HG03039 (cell line): ENCODE results near the gene MRPL55.
A peak's percentile ranks its signal among the peaks of the same experiment; 100 is the strongest.

Experiments
- ATAC-seq: cut with Tn5 transposase; IDR thresholded peaks from one replicate; pipeline ENCODE4 v1.9.1; 2021; ENCODE audit warnings: mild to moderate bottlenecking, moderate library complexity; ENCODE audit not compliant: unreplicated experiment

The MRPL55 gene

DNA sequence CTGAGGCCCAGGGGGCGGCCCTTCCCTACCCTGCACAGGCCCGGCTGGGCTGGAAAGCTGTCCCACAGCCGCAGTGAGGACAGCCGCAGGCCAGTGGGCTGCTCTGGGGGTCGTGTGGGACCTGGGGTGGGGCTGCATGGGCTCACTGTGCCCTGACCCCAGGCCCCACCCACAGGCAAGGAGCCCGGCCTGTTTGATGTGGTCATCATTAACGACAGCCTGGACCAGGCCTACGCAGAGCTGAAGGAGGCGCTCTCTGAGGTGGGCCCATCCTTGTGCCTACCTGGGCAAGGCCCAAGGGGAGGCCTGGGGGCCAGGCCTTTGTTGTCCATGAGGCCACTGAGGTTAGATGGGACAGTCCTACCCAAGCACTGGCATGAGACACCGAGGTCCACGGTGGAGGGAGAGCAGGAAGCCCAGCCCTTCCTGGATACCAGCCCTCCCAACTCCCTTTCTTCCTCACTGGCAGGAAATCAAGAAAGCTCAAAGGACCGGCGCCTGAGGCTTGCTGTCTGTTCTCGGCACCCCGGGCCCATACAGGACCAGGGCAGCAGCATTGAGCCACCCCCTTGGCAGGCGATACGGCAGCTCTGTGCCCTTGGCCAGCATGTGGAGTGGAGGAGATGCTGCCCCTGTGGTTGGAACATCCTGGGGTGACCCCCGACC is 39.2 kb upstream of the MRPL55 start:
- ATAC-seq, result no peak

DNA sequence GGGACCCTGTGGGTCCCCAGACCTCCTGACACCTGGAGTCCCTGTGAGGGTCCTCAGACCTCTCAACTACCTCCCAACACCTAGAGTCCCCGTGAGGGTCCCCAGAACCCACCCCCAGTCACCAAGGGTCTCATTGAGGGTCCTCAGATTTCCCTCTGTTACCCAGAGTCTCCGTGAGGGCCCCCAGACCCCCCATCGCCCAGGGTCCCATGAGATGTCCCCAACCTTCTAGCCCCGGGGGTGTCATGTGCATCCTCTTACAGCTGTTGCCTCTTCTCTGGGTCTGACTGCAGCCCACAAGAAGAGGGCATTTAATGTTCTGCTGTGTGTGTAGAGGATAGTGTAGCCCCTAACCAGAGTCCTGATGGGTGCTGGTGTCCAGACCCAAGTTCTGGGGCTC is 38.7 kb upstream of the MRPL55 start:
- ATAC-seq, result no peak

DNA sequence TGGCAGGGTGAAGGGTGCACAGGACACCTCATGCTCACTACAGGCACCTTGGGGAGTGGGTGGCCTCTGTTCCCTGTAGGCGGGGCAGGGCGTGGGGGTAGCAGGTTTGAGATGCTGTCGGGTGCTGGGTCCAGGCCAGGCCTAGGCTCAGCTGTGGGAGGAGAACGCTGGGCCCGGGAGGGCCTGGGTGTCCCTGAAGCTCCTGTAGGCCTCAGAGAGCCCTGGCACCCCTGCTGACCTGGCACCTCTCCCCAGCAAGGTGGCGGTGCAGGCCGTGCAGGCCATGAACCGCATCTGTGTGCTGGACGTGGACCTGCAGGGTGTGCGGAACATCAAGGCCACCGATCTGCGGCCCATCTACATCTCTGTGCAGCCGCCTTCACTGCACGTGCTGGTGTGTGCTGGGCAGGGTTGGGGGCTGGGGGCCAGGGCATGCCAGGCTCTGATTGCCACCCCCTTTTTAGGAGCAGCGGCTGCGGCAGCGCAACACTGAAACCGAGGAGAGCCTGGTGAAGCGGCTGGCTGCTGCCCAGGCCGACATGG is 38.1 kb upstream of the MRPL55 start:
- no peak for ATAC-seq

DNA sequence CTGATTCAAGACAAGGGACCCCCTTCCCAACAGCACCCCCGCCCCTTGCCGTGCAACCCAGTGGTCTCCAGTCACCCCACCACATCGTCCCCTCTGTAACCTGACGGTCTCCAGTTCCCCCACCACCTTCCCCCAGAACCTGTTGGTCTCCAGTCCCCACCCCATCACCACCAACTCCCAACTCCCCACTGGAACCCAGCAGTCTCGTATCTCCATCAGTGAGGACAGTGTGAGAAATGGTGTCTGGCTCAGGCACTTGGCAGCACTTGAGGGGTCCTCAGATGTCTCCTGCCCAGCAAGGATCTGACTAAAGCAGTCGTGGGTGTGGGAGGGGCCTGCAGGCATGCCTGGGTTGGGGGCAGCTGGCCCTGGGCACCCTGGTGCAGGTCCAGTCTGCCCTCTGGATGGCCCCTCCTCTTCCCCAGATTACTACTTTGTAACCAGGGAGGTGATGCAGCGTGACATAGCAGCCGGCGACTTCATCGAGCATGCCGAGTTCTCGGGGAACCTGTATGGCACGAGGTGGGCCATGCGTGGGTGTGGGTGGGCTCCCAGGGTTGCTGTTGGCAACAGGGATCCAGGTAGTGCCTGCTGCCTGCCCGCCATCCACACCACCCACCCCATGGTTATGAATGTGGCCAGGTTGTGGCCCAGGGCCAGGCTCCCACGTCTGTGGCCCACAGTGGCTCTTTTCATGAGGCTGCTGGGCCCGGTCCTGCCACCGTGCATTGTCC is 37.5 kb upstream of the MRPL55 start:
- ATAC-seq, result no peak

DNA sequence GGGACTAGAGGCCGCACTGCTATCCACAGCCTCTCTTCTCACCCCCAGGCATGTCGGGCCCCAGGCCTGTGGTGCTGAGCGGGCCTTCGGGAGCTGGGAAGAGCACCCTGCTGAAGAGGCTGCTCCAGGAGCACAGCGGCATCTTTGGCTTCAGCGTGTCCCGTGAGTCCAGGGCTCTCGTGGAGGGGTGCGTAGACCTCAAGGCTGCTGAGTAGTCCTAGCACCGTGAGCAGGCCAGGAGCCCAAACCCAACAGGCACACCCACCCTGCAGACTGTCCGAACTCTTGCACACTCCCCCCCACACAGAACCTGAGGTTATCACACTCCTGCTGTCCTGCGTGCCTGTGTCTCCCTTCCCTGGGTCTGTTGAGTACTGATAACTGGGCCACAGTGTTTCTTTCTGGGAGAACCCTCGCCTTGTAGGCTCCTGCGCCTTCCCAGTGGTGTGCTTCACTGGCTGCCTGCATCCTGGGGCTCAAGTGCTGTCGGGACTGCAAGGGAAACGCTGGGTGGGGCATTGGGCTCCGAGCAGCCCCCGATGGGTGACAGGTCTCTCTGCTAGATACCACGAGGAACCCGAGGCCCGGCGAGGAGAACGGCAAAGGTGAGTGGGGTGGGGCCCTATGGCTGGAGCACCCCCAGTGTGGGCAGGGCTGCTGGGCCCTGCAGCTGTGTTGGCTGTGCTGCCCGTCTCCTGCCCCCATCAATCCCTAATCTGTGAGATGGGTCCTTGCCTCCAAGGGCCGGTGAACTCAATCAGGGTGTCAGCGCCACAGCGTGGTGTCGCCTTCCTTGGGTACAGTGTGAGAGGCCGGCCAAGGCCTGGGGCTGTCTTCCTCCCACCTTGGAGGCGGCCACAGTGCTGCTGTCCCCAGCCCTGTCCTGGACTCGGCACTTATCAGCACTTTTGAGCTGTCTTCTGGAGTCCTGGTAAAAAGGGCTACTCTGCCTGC is 36.6 kb upstream of the MRPL55 start:
- ATAC-seq, result no peak

DNA sequence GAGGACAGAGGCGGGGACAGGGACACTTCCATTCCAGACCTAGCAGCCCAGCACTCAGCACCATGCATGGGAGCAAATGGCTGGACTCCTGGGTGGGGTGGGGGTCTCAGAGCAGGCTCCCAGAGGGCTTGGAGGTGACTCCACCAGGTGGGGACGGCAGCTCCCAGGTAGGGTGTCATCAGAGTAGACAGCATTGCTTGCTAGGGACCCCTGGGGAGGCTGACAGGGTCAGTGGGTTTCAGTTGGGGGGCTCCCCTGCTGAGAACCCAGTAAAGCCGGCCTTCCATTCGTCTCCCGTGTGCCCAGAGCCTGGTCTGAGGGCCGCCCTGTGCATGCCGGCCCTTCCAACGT is 35.9 kb upstream of the MRPL55 start:
- ATAC-seq, result no peak

DNA sequence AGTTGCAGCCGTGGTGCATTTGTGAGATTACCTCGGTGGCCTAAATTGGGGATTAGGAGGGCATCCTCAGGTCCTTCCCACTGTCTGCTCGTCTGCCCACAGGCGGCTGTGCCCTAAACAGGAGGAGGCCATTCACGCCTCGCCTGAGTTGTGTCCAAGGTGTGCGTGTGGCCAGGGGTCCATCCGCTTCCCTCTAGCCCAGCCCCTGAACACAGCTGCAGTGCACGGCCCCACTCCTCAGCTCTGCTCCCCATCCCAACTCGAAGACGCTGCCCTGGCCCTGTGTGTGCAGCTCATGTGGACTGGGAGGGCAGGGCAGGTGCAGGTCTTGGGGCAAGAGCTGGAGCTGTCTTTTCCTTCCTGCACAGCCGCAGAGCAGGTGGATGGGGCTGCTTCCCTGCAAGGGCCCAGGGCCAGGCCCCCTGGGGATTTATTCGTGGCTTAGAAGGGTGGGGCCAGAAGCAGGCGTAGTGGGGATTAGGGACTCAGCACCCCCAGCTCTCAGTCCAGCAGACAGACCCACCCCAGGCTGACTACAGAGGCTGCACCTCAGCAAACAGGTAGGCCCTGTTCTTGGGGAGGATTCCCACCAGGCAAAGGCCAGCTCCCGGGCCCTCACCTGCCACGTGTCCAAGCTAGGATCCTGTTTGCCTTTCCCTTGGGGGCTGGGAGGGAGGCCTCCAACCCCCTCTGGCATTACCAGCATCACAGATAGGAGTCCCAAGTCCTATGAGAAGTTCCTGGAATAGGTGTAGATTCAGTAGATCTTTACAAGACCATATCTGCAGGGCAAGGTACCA is 35.3 kb upstream of the MRPL55 start:
- ATAC-seq, result no peak

DNA sequence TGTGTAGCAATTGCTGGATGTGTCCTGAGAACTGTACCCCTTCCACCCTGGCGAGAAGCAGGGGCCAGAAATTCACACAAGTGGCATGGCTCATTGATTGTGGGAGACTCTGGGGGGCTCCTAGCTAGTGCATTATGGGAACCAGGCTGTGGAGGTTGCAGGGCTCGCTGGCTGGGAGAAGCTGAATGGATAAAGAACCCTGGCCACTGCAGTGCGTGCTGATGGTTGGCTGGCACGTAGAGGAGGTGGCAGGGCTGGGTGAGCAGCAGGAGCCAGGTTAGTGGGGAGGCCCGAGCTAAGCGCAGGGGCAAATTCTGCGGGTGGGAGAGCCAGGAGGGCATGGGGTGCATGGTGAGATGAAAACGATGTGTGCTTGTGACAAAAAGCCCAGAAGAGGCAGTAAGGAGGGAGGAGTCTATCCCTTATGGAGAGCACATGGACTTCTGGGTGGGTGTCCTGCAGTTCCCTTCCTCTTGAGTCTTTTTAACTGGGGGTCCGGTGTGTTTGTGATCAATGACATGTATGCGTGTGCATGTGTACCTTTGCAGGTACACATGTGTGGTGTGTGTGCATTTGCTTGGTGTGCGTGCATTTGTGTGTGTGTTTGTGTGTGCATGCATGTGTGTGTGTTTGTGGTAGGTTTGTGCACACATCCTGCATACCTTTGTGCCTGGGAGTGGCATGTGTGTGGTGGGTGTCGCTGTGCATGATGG is 34.5 kb upstream of the MRPL55 start:
- no peak for ATAC-seq

DNA sequence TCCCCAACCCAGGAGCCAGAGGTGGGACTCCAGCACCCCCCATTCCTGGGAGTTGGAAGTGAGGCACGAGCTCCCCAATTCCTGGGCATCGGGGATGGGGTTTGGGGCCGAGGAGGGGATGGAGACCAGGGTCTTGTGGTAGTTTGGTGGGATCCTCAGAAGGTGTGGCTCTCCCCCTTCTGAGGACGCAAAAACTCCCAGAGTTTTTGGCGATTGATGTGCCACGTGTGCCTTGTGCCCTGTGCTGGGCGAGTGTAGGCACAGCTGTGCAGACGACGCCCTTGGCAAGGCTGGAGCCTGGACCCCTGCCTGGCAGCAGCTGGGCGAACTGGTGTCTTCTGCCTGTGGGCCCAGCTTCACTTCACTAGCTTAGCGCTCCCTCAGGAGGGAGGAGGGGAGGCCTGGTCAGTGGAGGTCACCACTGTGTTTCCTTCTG is 33.6 kb upstream of the MRPL55 start:
- no peak for ATAC-seq

DNA sequence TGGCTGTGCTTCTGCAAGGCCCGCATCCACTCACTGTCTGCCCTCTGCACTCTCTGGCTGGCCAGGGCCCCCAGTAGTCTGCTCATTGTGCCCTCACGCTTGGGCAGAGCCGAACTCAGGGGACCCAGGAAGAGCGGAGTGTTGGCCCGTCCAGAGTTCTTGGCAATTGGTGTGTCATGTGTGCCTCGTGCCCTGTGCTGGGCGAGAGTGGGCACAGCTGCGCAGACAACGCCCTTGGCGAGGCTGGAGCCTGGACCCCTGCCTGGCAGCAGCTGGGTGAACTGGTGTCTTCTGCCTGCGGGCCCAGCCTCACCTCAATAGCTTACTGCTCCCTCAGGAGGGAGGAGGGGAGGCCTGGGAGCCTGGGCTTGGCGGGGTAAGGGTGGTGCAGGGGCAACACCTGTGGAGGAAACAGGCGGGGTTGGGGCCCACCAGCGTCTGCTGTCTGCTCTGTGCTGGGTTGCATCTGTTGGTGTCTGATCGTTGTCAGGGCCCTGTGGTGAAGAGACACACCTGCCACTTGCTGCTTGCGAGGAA is 33.1 kb upstream of the MRPL55 start:
- no peak for ATAC-seq

DNA sequence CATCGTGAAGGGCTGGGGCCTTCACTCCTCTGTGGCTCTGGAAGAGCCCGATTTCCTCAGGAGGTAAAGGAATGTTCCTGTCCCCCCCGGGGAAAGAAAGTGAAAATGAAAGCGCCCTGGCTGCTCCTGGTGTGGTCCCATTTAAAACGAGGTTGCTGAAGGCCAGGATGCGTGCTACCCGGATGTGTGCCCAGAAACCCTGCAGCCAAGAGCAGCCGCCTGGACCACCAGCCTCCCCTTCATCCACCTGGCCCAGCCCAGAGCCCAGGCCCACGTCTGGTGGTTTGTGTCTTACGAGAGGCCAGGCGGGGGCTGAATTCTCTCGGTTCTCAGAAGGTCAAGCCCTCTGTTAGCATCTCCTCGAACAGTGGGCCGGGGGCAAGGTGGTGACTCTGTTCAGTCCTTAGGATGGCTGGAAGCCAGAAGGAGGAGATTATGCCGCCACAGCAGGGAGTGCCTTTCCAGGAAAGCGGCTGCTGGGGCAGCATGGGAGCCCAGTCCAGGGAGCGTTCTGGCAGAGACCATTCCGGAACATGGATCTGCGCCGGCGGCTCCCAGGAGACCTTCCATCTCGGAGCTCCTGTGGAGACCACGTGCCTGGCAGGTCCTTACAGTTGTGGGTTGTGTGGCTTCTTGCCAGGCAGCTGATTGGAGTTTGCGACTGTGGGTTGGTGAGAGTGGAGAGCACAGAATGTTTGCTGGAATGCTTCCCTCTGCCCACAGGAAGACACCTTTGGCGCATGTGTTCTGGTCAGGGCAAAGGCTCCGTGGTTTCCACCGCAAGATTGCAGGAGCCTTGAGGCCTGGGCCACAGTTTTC is 32.3 kb upstream of the MRPL55 start:
- no peak for ATAC-seq

DNA sequence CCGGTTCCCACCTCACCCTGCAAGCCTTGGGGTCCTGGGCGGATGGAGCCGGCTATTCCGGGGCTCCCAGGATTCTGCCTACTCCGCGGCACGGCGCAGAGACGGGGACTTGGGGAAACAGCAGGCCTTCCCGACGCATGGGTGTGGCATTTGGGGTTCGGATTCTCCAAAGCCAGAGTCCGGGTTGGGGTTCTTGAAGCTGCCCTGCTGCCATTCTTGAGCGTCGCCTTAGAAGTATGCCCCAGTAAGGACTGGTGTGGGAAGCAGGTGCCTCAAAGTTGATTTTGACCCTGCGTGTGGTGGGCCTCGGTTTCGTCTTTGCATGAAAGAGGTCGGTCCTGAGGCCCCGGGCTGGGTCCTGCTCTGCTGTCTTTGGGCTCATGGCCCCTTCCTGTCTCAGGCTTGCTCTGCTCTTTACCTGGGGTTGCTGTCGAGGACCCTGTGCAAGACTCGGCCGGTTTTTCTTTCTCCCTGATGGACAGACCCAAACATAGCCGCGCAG is 31.7 kb upstream of the MRPL55 start:
- ATAC-seq, result no peak

DNA sequence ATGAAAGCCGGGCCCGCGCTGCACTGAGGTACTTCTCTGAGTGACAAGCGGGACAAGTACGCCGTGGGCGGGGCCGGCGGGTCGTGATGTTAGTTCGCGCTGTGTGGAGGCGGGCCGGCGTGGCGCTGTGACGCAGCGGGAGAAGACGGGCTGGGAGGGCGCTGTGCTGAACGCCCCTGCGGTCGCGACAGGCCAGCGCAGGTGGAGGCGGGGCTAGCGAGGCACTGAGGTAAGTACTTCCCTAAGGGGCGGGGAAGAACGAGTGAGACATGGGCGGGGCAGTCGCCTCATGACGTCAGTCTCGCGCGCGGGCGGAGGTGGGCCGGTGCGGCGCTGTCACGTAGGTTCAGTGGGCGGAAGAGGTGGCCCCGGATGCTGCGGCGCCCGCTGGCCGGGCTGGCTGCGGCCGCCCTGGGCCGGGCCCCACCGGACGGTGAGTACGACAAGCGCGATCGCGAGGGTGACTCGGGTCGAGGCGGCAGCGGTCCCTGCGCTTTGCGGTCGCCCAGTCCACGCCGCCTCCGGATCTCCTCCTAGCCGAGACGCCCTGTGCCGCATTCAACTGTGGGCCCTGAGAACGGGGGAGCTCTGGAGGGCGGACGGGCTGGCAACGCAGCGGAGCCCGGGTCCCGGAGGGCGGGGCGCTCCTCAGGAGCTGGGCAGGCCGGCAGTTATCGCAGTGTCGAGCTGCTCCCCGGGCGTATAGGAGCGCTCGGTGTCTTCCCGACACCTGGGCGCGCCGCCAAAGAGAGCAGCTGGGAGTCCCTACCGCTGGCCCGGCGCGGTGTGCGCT is 31.0 kb upstream of the MRPL55 start, which contains the start of gene GUK1:
TSS of gene GUK1 (plus strand) at position 349 of the 793 bp plus-strand sequence. CDS start at position 373, 24 bp downstream.
- peak; percentile 92 for ATAC-seq

DNA sequence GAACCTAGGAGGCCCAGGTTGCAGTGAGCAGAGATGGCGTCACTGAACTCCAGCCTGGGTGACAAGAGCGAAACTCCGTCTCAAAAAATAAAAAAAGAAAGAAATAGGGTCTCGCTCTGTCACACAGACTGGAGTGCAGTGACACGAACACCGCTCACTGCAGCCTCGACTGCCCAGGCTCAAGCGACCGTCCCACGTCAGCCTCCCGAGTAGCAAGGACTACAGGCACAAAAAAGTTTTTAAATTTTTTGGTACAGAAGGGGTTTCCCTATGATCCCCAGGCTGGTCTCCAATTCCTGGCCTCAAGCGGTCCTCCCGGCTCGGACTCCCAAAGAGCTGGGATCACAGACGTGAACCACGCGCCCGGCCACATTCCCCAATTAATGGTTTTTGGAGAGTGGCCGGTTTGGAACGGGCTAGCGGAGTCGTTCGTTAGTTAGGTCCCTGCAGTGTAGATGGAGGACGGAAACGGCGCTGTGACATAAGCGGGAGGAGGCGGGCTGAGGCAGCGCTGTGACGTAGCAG is 30.4 kb upstream of the MRPL55 start:
- ATAC-seq, result no peak

DNA sequence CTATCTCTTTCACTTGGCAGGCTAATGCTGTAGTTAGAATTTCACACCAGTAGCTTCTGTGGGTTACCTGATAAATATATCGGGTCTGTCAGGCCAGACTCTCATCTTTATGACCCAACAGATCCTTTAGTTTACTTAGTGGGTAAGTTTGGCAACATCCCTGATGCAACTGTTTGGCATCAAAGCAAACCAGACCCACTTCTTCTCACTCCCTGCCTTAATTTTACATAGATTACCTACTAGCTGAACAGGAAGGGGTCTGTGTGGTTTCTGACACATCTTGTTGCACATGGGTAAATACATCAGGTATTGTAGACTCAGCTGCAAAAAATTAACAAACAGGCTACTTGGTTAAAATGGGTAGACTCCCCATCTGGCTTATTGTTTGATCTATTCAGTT is 27.8 kb upstream of the MRPL55 start:
- no peak for ATAC-seq

DNA sequence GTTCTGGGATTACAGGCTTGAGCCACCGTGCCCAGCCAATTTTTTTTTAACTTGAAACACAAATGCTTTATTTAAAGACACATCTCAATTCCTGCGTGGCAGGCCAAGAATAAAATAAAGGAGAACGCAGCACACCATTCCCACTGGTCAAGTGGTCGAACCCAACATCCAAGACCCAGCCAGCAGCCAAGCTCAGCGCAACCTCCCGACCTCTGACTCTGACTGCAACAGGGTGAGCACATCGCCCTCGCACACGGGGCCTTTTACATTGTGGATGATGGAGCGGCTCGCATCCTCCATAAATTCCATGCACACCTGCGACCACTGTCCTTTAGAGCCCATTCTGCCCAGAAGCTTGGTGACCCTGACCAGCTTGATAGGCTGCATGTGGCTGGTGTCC is 25.5 kb upstream of the MRPL55 start:
- no peak for ATAC-seq

DNA sequence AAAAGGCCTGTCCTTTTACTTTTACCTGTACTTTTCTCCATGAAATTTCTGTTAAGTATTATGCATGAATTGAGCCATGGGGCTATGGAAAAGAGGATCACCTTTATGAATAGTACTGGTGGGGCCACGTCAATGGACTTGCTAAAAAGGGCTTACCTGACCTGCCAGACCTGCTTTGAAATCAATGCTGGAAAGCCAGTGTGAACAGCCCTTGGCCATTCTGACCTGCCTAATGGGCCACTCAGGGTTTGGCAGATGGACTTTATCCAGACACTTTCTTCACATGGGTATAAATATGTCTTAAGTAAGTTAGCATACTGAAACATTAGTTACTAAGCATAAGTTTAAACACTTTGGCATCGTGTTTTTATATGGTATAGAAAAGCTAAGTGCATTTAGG is 22.7 kb upstream of the MRPL55 start:
- no peak for ATAC-seq
